Measurements from ENCODE around the gene KCNJ10.

DNA sequence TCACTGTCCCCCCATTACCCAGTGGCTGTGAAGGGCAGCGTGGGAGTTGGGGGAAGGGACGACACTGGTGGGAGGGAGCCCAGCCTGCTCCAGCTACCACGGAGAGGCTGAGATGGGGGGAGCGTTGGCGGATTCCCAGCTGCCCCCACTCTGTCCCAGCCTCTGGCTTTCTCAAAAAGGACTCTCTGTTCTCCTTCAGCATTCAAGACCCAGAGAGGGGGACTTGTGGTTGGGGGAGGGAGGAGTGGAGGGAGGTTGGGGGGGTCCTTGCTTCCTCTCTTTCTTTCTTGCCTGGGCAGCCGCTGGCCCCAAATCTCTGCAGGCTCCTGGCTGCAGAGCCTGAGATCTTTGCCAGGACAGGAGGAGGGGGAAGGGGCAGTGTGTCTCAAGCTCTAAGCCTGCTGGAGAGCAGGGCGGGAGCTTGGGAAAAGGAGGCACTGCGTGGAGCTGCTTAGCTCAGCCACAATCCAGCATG, 47.8 kb upstream of the KCNJ10 start:
- TF ChIP-seq EZH2phosphoT487 (IDR thresholded peaks at IDR 0.05; ENCODE audit: borderline replicate concordance, low read length), result no peak
- TF ChIP-seq, protein P1, sequence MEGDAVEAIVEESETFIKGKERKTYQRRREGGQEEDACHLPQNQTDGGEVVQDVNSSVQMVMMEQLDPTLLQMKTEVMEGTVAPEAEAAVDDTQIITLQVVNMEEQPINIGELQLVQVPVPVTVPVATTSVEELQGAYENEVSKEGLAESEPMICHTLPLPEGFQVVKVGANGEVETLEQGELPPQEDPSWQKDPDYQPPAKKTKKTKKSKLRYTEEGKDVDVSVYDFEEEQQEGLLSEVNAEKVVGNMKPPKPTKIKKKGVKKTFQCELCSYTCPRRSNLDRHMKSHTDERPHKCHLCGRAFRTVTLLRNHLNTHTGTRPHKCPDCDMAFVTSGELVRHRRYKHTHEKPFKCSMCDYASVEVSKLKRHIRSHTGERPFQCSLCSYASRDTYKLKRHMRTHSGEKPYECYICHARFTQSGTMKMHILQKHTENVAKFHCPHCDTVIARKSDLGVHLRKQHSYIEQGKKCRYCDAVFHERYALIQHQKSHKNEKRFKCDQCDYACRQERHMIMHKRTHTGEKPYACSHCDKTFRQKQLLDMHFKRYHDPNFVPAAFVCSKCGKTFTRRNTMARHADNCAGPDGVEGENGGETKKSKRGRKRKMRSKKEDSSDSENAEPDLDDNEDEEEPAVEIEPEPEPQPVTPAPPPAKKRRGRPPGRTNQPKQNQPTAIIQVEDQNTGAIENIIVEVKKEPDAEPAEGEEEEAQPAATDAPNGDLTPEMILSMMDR (IDR thresholded peaks at IDR 0.05; ENCODE audit: low read depth, low read length, poor library complexity, severe bottlenecking), result no peak
